SU-DHL-6 (cell line): ENCODE results near the gene CFAP65.

ENCODE experiments used
- EZH2phosphoT487 ChIP-seq: fragments of 200-600 bp; sonication (generic), shearing (Covaris generic); conservative IDR thresholded peaks from 2 replicates; pipeline ENCODE4 v1.6.1; 2018; ENCODE audit warnings: mild to moderate bottlenecking, antibody characterized with exemption, low read length, moderate library complexity, mixed read lengths
- TF ChIP-seq, protein P1 (sequence below): fragments of 200-600 bp; sonication (generic); IDR thresholded peaks from one replicate; pipeline ENCODE4 v1.5.1; 2017; ENCODE audit warnings: antibody characterized with exemption, mild to moderate bottlenecking, low read length, moderate library complexity; ENCODE audit not compliant: insufficient read depth, poor library complexity, severe bottlenecking

DNA sequence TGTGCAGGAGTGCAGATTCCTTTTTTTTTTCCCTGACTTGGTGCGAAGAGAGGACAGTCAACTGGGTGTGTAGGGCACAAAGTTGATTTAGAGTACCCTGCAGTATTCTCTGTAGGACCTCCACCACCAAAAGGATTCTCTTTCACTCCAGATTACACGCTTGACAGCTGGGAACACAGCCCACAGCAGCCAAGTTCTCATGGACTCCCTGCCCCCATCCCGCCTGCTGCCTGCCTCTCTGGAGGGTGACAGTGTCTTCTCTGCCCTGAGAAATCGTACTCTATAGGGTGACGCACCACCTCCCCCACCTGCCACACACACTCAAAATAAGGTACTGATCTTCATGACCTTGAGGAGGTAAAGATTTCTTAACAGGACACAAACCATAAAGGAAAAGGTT is 46.0 kb upstream of the CFAP65 start:
- TF ChIP-seq, protein P1, sequence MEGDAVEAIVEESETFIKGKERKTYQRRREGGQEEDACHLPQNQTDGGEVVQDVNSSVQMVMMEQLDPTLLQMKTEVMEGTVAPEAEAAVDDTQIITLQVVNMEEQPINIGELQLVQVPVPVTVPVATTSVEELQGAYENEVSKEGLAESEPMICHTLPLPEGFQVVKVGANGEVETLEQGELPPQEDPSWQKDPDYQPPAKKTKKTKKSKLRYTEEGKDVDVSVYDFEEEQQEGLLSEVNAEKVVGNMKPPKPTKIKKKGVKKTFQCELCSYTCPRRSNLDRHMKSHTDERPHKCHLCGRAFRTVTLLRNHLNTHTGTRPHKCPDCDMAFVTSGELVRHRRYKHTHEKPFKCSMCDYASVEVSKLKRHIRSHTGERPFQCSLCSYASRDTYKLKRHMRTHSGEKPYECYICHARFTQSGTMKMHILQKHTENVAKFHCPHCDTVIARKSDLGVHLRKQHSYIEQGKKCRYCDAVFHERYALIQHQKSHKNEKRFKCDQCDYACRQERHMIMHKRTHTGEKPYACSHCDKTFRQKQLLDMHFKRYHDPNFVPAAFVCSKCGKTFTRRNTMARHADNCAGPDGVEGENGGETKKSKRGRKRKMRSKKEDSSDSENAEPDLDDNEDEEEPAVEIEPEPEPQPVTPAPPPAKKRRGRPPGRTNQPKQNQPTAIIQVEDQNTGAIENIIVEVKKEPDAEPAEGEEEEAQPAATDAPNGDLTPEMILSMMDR = no peak
- no peak for TF ChIP-seq EZH2phosphoT487
